ENCODE data around the gene RPL38.

Gene RPL38

GRCh38 chr17:74190807-74191406, 12.6 kb upstream of the RPL38 start:
- no peak overlapping the region for H3K9ac ChIP-seq
- H3K4me2 ChIP-seq = no peak overlapping the region
- H3K4me1 ChIP-seq = peaks cover 17 to 47% (median 36%) of the 10 kb centered on the region in 10 experiments
- no peaks in the 10 kb centered on the region for H3K36me3 ChIP-seq
- H3K27ac ChIP-seq = no peak overlapping the region
- TF ChIP-seq Cebpa-rat (IDR thresholded peaks at IDR 0.05) = no peak
- no peak overlapping the region for H3K4me3 ChIP-seq
- H3K9me3 ChIP-seq (replicated peaks in 1 of 11) = no peaks in the 10 kb centered on the region
- H4K20me1 ChIP-seq = no peaks in the 10 kb centered on the region; a peak in 1 of 22 replicates
- H3K27me3 ChIP-seq = no peaks in the 10 kb centered on the region; a peak in 1 of 22 replicates

GRCh38 chr17:74192950-74193781, 10.3 kb upstream of the RPL38 start:
- H3K9ac ChIP-seq = peak overlapping the region in 1 of 11 experiments; percentile 4; a peak in 2 of 22 replicates

GRCh38 chr17:74194682-74195081, 8.8 kb upstream of the RPL38 start:
- no peak overlapping the region for H3K9ac ChIP-seq
- H3K4me2 ChIP-seq = peak overlapping the region in 2 of 11 experiments; percentile 50 to 66; a peak in 1 of 22 replicates
- H3K9me3 ChIP-seq (replicated peaks in 1 of 11) = no peaks in the 10 kb centered on the region
- no peaks in the 10 kb centered on the region; a peak in 1 of 22 replicates for H4K20me1 ChIP-seq
- no peaks in the 10 kb centered on the region for H3K36me3 ChIP-seq
- H3K27me3 ChIP-seq = no peaks in the 10 kb centered on the region; a peak in 1 of 22 replicates
- no peak overlapping the region for H3K27ac ChIP-seq
- no peak for TF ChIP-seq Cebpa-rat (IDR thresholded peaks at IDR 0.05)
- H3K4me3 ChIP-seq = no peak overlapping the region
- peaks cover 17 to 35% (median 32%) of the 10 kb centered on the region in 10 experiments for H3K4me1 ChIP-seq

More at GRCh38 chr17:74192950-74193781, 10.3 kb upstream of the RPL38 start:
- Histone ChIP-seq H3K36me3 (no peaks in the 10 kb centered on the region), H4K20me1 (no peaks in the 10 kb centered on the region; a peak in 1 of 22 replicates), H3K27me3 (no peaks in the 10 kb centered on the region; a peak in 1 of 22 replicates), H3K4me1 (peaks cover 17 to 32% (median 24%) of the 10 kb centered on the region in 10 experiments), H3K4me3 (no peak overlapping the region), H3K4me2 (peak overlapping the region; percentile 38 to 74 (median 54)), H3K9me3 (replicated peaks in 1 of 11) (no peaks in the 10 kb centered on the region), H3K27ac (0 out of 22 replicates have a peak overlapping the region, but pooled peaks of 1 of the 11 experiments have one; percentile 32)
- no peak for TF ChIP-seq Cebpa-rat (IDR thresholded peaks at IDR 0.05)

GRCh38 chr17:74196541-74197317, 6.7 kb upstream of the RPL38 start:
- H3K27me3 ChIP-seq = peaks cover 0 to 6% (median 0%) of the 10 kb centered on the region in 11 experiments; a peak in 3 of 22 replicates
- no peak for TF ChIP-seq Cebpa-rat (IDR thresholded peaks at IDR 0.05)

GRCh38 chr17:74197801-74198200, 5.7 kb upstream of the RPL38 start:
- peaks cover 13 to 33% (median 30%) of the 10 kb centered on the region in 10 experiments for H3K4me1 ChIP-seq
- TF ChIP-seq Cebpa-rat (IDR thresholded peaks at IDR 0.05) = no peak
- H3K9ac ChIP-seq = no peak overlapping the region
- no peak overlapping the region for H3K4me2 ChIP-seq
- H3K4me3 ChIP-seq = no peak overlapping the region
- no peaks in the 10 kb centered on the region for H3K36me3 ChIP-seq
- no peak overlapping the region for H3K27ac ChIP-seq
- H3K27me3 ChIP-seq = peaks cover 0 to 15% (median 0%) of the 10 kb centered on the region in 11 experiments; a peak in 3 of 22 replicates
- no peaks in the 10 kb centered on the region; a peak in 1 of 22 replicates for H4K20me1 ChIP-seq
- H3K9me3 ChIP-seq (replicated peaks in 1 of 11) = no peaks in the 10 kb centered on the region

More at GRCh38 chr17:74196541-74197317, 6.7 kb upstream of the RPL38 start:
- H3K4me3 ChIP-seq = no peak overlapping the region
- peaks cover 17 to 35% (median 32%) of the 10 kb centered on the region in 10 experiments for H3K4me1 ChIP-seq
- H4K20me1 ChIP-seq = no peaks in the 10 kb centered on the region; a peak in 1 of 22 replicates
- H3K4me2 ChIP-seq = no peak overlapping the region
- H3K36me3 ChIP-seq = no peaks in the 10 kb centered on the region
- H3K27ac ChIP-seq = no peak overlapping the region
- no peak overlapping the region for H3K9ac ChIP-seq
- H3K9me3 ChIP-seq (replicated peaks in 1 of 11) = no peaks in the 10 kb centered on the region

- Histone ChIP-seq H3K27me3 (peaks cover 0 to 15% (median 0%) of the 10 kb centered on the region in 11 experiments; a peak in 3 of 22 replicates), H3K27ac (peak overlapping the region in 1 of 11 experiments; percentile 17; a peak in 3 of 22 replicates), H3K4me1 (peaks cover 4 to 29% (median 26%) of the 10 kb centered on the region in 10 experiments), H3K36me3 (no peaks in the 10 kb centered on the region), H4K20me1 (peaks cover 0 to 1% (median under 1%) of the 10 kb centered on the region in 11 experiments; a peak in 10 of 22 replicates), H3K9ac (peak overlapping the region in 3 of 11 experiments; percentile 30 to 54 (median 41); a peak in 4 of 22 replicates), H3K4me2 (peak overlapping the region; percentile 15 to 74 (median 57); a peak in 19 of 22 replicates), H3K4me3 (no peak overlapping the region), H3K9me3 (replicated peaks in 1 of 11) (no peaks in the 10 kb centered on the region)
- no peak for TF ChIP-seq Cebpa-rat (IDR thresholded peaks at IDR 0.05)
These were observed 4.8 kb upstream of the RPL38 start for GRCh38 chr17:74198694-74199093.

- TF ChIP-seq Cebpa-rat (IDR thresholded peaks at IDR 0.05) = no peak
- Histone ChIP-seq H3K4me2 (peak overlapping the region; percentile 41 to 74 (median 62); a peak in 19 of 22 replicates), H3K4me1 (peaks cover 1 to 23% (median 19%) of the 10 kb centered on the region in 10 experiments), H3K27me3 (peaks cover 0 to 15% (median 0%) of the 10 kb centered on the region in 11 experiments; a peak in 3 of 22 replicates), H3K4me3 (no peak overlapping the region), H3K36me3 (peaks cover 5 to 8% (median 6%) of the 10 kb centered on the region in 11 experiments), H3K9ac (peak overlapping the region in 1 of 11 experiments; percentile 39; a peak in 1 of 22 replicates), H3K27ac (peak overlapping the region in 1 of 11 experiments; percentile 17; a peak in 2 of 22 replicates), H4K20me1 (peaks cover 2 to 9% (median 9%) of the 10 kb centered on the region in 11 experiments; a peak in 18 of 22 replicates), H3K9me3 (replicated peaks in 1 of 11) (no peaks in the 10 kb centered on the region)
These were observed 4.0 kb upstream of the RPL38 start for GRCh38 chr17:74199306-74200092.

Data from BLaER1 treated with 17β-estradiol and CSF1 and Interleukin-3, amounts not matched to agents 10 nM and 100 nM (cell line).